ENCODE measurements around the gene EIF1AD.

GRCh38 chr11:66051371-66051765 is 49.4 kb upstream of the EIF1AD start:
- TF ChIP-seq HDAC2 (IDR thresholded peaks at IDR 0.05; ENCODE audit: borderline replicate concordance in 1 of 2, low read depth in 2 of 2, low read length in 2 of 2) (no peak), SIRT6 (IDR thresholded peaks at IDR 0.05; ENCODE audit: low read length) (no peak), CTCF (IDR thresholded peaks at IDR 0.05; ENCODE audit: control extremely low read depth in 1 of 3, insufficient read depth in 1 of 3, low read depth in 1 of 3, low read length in 3 of 3) (no peak), POLR2A (IDR thresholded peaks at IDR 0.05; ENCODE audit: control extremely low read depth in 1 of 2, low read depth in 2 of 2, low read length in 2 of 2) (no peak), SIN3A (conservative IDR thresholded peaks at IDR 0.05 in 1 of 2, IDR thresholded peaks at IDR 0.05 in 1 of 2; ENCODE audit: low read depth in 1 of 2, low read length in 2 of 2) (no peak), MAX (IDR thresholded peaks at IDR 0.05) (no peak), ZNF274 (IDR thresholded peaks at IDR 0.05; ENCODE audit: borderline replicate concordance, extremely low read depth, low read length) (no peak), RBBP5 (IDR thresholded peaks at IDR 0.05; ENCODE audit: borderline replicate concordance, low read depth, low read length) (no peak), RFX5 (IDR thresholded peaks at IDR 0.05; ENCODE audit: borderline replicate concordance, low read depth, low read length) (no peak), EP300 (IDR thresholded peaks at IDR 0.05; ENCODE audit: borderline replicate concordance in 1 of 2, low read depth in 2 of 2, low read length in 2 of 2) (no peak), EGR1 (IDR thresholded peaks at IDR 0.05; ENCODE audit: borderline replicate concordance, low read depth, low read length) (no peak), CHD1 (IDR thresholded peaks at IDR 0.05; ENCODE audit: low read depth, low read length) (no peak), MAFK (IDR thresholded peaks at IDR 0.05; ENCODE audit: low read depth, low read length) (no peak), CHD2 (IDR thresholded peaks at IDR 0.05; ENCODE audit: low read length) (no peak)

All from H1 (cell line).